Measurements from ENCODE around the gene MAP1S. TPM values are rescaled to one million over a fixed set of nuclear protein-coding genes. Genes with fewer than 3 reads are reported as not detected.
A peak's percentile ranks its signal among the peaks of the same experiment; 100 is the strongest.

MAP1S gene
- total and polyA plus RNA-seq, 8 donors: 28.3 to 82.2 (median 33.1) TPM

- ATAC-seq (no peak), DNase-seq (no peak)
- Histone ChIP-seq H3K9me3 (no peaks in the 10 kb centered on the region), H3K27ac (no peak overlapping the region), H3K36me3 (no peaks in the 10 kb centered on the region), H3K4me1 (peaks cover 0 to 20% of the 10 kb centered on the region in 2 donors), H3K27me3 (peaks cover 0 to 56% of the 10 kb centered on the region in 2 donors), H3K4me3 (no peak overlapping the region)
- TF ChIP-seq CTCF (IDR thresholded peaks at IDR 0.05): no peak
- intact Hi-C loops (cut with DNase I): no loop called here
Observed at GRCh38 chr19:17677002-17677401, 42.3 kb upstream of the MAP1S start.

- Histone ChIP-seq H3K36me3 (no peaks in the 10 kb centered on the region), H3K27me3 (peaks cover 0 to 74% of the 10 kb centered on the region in 2 donors), H3K4me1 (peaks cover 0 to 20% of the 10 kb centered on the region in 2 donors), H3K4me3 (no peak overlapping the region), H3K27ac (no peak overlapping the region), H3K9me3 (no peaks in the 10 kb centered on the region)
- ATAC-seq (no peak), DNase-seq (no peak)
- no peak for TF ChIP-seq CTCF (IDR thresholded peaks at IDR 0.05)
- intact Hi-C loops (cut with DNase I): no loop called here
Observed at GRCh38 chr19:17678836-17679235, 40.4 kb upstream of the MAP1S start.

- peak overlapping the region in 1 of 2 donors; percentile 18 for H3K27ac ChIP-seq
- ATAC-seq (no peak), DNase-seq (no peak)
- no peak for TF ChIP-seq CTCF (IDR thresholded peaks at IDR 0.05)
- peaks cover 0 to 78% of the 10 kb centered on the region in 2 donors for H3K27me3 ChIP-seq
- H3K36me3 ChIP-seq: no peaks in the 10 kb centered on the region
- peak overlapping the region in 1 of 2 donors; percentile 7 for H3K4me3 ChIP-seq
- intact Hi-C loops (cut with DNase I): no loop called here
- no peaks in the 10 kb centered on the region for H3K9me3 ChIP-seq
- H3K4me1 ChIP-seq: peaks cover 0 to 20% of the 10 kb centered on the region in 2 donors
Observed at GRCh38 chr19:17679526-17680229, 39.6 kb upstream of the MAP1S start.

DNA sequence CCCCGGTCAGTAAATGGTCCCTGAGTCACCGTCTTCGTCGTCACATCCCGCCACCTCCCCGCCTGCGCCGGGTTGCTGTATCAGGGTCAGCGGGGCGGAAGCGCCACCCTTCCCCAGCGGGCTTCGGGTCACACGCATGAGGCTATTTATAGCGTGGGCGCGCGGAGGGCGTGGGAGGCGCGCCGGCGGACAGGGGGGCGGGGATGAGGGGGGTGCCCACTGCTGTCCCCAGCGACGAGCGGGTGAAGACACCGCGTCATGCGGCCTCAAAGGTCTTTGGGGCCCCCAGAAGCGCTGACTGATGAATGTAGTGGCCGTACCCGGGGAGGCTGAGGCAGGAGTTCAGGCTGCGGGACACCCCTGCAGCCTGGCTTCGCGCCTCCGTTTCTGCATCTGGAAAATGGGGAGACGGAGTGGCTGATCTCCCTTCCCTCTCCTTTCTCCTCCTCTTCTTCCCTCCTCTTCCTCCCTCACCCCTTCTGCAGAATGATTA is 39.0 kb upstream of the MAP1S start:
- DNase-seq (peak in 3 of 4 donors; percentile 58 to 85 (median 63)), ATAC-seq (peak; percentile 87)
- H3K27me3 ChIP-seq: peaks cover 0 to 79% of the 10 kb centered on the region in 2 donors
- H3K36me3 ChIP-seq: no peaks in the 10 kb centered on the region
- intact Hi-C loops (cut with DNase I): no loop called here
- peak overlapping the region in 1 of 2 donors; percentile 7 for H3K4me3 ChIP-seq
- no peak for TF ChIP-seq CTCF (IDR thresholded peaks at IDR 0.05)
- no peaks in the 10 kb centered on the region for H3K9me3 ChIP-seq
- no peak overlapping the region for H3K27ac ChIP-seq
- H3K4me1 ChIP-seq: peaks cover 0 to 20% of the 10 kb centered on the region in 2 donors

DNA sequence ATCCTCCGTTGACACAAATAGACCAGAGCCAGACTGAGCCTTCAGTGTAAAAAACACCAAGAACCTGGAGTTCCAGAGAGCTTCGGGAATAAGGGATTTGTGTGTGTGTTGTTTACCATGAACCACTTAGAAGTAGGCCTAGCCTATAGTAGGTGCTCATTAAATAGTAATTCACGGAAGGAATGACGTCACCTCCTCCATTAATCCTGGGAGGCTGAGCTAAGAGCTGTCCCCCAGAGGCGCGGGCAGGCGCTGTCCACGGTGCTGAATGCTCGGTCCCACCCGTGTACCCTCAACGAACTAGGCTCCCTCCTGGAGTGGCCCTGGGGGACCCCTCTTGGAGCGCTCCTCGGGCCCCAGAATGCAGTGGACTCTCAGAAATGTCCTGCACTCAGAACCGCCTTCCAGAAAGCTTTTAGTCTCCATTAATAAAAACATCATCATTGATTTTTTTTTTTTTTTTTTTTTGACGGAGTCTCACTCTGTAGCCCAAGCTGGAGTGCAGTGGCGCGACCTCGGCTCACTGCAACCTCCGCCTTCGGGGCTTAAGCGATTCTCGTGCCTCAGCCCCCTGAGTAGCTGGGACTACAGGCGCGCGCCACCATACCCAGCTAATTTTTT is 37.7 kb upstream of the MAP1S start:
- peaks cover 0 to 24% of the 10 kb centered on the region in 2 donors for H3K4me1 ChIP-seq
- no peak overlapping the region for H3K4me3 ChIP-seq
- ATAC-seq: peak; percentile 41
- intact Hi-C loops (cut with DNase I): no loop called here
- no peak overlapping the region for H3K27ac ChIP-seq
- H3K9me3 ChIP-seq: no peaks in the 10 kb centered on the region
- no peaks in the 10 kb centered on the region for H3K36me3 ChIP-seq
- DNase-seq: peak in 2 of 4 donors; percentile 32 to 44
- TF ChIP-seq CTCF (IDR thresholded peaks at IDR 0.05): no peak
- peaks cover 4 to 92% of the 10 kb centered on the region in 2 donors for H3K27me3 ChIP-seq

Measured in left lung (tissue), 10 donors.